ENCODE results near the gene HOXB6.

The HOXB6 gene

DNA sequence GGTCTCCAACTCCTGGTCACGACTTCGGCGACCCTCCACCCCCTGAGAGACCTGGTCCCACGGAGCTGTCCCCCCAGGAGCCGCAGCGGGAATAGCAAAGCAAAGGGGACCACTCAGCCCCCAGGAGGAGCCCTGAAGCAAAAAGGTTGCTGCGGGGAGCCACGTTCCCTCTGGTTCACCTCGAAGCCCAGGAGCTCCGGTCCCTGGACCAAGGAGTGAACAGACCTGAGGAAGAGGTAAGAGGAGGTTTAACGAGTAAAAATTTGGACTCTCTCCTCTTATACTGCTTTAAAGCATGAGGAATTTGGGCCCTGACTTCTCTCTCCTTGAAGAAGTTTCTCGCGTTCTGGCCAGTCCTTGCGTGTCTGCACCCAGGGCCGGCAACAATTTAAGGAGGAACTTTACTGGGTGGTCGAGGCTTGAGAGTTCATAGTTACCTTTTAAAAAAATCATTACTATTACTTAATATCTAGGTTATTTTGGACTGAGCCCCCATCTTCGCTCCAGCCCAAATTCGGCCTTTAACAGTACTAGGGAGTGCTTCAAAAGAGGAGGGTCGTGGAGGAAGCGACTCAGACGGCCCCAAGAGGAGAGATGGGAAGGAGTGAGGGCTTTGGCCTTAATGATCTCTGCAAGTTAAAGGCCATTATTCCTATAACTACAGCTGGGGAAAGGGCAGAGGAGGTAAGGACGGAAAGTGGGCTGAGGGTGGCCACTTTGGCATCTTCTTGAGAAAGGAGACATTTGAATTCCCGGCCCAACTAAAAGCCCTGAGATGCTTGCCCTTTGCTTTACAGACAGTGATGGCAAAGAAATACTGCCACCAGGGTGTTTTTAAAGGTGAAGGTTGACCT lies 38.3 kb upstream of the HOXB6 start:
- Histone ChIP-seq H3K4me3 (ENCODE audit: low read length in 2 of 2) (peak overlapping the region; percentile 74 to 83), H3K27ac (ENCODE audit: low read depth in 2 of 2, low read length in 2 of 2) (peak overlapping the region; percentile 94), H3K4me1 (ENCODE audit: control insufficient read depth in 2 of 2, insufficient read depth in 2 of 2, low read length in 2 of 2) (peaks cover 27 to 50% of the 10 kb centered on the region in 2 donors), H3K36me3 (ENCODE audit: control insufficient read depth in 2 of 2, insufficient read depth in 2 of 2, low read length in 2 of 2) (no peaks in the 10 kb centered on the region), H3K27me3 (ENCODE audit: control insufficient read depth in 2 of 2, insufficient read depth in 2 of 2, low read length in 2 of 2) (peaks cover 4 to 10% of the 10 kb centered on the region in 2 donors), H3K9ac (ENCODE audit: low read depth in 1 of 2, low read length in 2 of 2) (peak overlapping the region; percentile 92 to 98), H3K9me3 (ENCODE audit: control insufficient read depth in 2 of 2, low read length in 2 of 2) (no peaks in the 10 kb centered on the region)

DNA sequence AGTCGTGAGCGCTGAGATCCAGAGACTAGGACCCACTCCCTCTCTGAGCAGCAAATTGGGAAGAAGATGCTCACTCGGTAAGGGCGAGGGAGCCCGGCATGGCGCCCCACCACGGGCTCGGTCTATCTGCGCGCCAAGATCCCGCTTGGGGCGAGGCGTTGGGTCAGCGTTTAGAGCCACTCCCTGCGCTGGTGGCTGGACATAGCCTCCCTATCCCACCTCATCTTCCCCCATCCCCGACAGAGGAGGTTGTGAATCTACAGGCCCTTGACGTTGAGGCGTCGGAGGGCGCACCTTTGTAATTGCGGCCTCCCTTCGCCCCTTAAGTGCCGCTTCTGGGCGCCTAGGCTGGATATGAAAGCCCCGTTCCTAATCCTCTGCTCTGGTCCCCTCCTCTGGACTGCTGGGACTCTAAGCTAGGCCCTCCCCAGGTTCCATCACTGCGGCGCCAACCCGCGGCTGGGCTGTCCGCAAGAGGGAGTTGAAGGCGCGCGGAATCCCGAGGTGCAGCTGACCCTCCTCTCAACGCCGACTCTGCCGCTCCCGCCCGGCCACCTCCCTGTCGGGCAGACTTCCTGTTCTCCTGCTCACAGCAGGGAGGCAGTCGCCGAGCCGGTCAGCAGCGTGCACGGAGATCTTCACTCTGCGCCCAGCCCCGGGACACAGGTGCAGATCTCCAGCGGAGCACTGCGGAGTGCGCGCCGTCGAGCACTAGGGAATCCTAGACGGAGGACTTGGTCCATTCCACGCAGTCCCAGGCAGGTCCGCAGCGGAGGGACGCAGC lies 37.5 kb upstream of the HOXB6 start:
- Histone ChIP-seq H3K9ac (ENCODE audit: low read depth in 1 of 2, low read length in 2 of 2) (peak overlapping the region; percentile 92 to 98), H3K27ac (ENCODE audit: low read depth in 2 of 2, low read length in 2 of 2) (peak overlapping the region; percentile 94), H3K4me3 (ENCODE audit: low read length in 2 of 2) (peak overlapping the region; percentile 74 to 83), H3K36me3 (ENCODE audit: control insufficient read depth in 2 of 2, insufficient read depth in 2 of 2, low read length in 2 of 2) (no peaks in the 10 kb centered on the region), H3K27me3 (ENCODE audit: control insufficient read depth in 2 of 2, insufficient read depth in 2 of 2, low read length in 2 of 2) (peaks cover 4 to 18% of the 10 kb centered on the region in 2 donors), H3K4me1 (ENCODE audit: control insufficient read depth in 2 of 2, insufficient read depth in 2 of 2, low read length in 2 of 2) (peaks cover 28 to 50% of the 10 kb centered on the region in 2 donors), H3K9me3 (ENCODE audit: control insufficient read depth in 2 of 2, low read length in 2 of 2) (no peaks in the 10 kb centered on the region)

DNA sequence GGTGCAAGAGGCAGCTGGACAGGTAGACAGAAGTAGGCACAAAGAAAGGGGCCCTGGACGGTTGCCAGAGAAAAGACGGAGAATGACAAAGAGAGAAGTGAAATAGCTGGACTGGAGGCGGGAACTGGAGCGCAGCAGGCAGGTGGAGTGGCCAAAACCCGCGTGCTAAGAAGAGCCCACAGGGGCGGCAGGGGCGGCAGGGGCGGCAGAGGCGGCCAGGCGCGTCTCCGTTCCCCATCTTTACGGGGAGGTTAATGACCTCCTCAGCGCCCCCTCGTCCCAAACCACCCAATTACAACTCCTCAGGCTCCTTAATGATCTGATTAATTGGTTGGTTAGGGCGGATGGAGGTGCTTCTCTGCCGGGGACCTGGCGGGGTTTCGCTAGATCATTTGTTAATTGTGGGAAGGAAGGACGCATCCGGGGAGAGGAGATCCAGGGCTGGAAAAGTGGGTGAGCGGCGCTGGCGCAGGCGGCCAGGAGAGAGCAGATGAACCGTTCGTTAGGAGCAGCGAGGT lies 36.8 kb upstream of the HOXB6 start:
- Histone ChIP-seq H3K36me3 (ENCODE audit: control insufficient read depth in 2 of 2, insufficient read depth in 2 of 2, low read length in 2 of 2) (no peaks in the 10 kb centered on the region), H3K9me3 (ENCODE audit: control insufficient read depth in 2 of 2, low read length in 2 of 2) (no peaks in the 10 kb centered on the region), H3K4me1 (ENCODE audit: control insufficient read depth in 2 of 2, insufficient read depth in 2 of 2, low read length in 2 of 2) (peaks cover 34 to 57% of the 10 kb centered on the region in 2 donors), H3K9ac (ENCODE audit: low read depth in 1 of 2, low read length in 2 of 2) (peak overlapping the region; percentile 92 to 98), H3K4me3 (ENCODE audit: low read length in 2 of 2) (peak overlapping the region; percentile 74 to 83), H3K27ac (ENCODE audit: low read depth in 2 of 2, low read length in 2 of 2) (peak overlapping the region; percentile 94), H3K27me3 (ENCODE audit: control insufficient read depth in 2 of 2, insufficient read depth in 2 of 2, low read length in 2 of 2) (peaks cover 4 to 24% of the 10 kb centered on the region in 2 donors)

DNA sequence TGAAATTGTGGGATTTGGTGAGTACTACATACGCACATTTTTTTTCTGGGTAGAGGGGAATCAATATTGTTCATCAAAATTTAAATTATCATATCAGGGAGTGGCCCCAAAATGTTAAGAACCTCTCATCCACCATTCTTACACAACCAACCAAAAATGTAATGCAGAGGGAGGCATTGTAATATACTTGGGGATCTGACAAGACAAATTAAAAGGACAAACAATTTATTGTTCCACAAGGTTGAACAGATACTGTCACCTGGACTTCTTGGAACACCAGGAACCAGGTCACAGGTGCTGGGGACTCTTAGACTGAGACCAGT lies 36.0 kb upstream of the HOXB6 start:
- no peaks in the 10 kb centered on the region for H3K9me3 ChIP-seq (ENCODE audit: control insufficient read depth in 2 of 2, low read length in 2 of 2)
- H3K9ac ChIP-seq (ENCODE audit: low read depth in 1 of 2, low read length in 2 of 2) = peak overlapping the region; percentile 24 to 98
- peak overlapping the region; percentile 94 for H3K27ac ChIP-seq (ENCODE audit: low read depth in 2 of 2, low read length in 2 of 2)
- peak overlapping the region in 1 of 2 donors; percentile 28 for H3K4me3 ChIP-seq (ENCODE audit: low read length in 2 of 2)
- H3K36me3 ChIP-seq (ENCODE audit: control insufficient read depth in 2 of 2, insufficient read depth in 2 of 2, low read length in 2 of 2) = peaks cover 0 to 4% of the 10 kb centered on the region in 2 donors
- peaks cover 40 to 62% of the 10 kb centered on the region in 2 donors for H3K4me1 ChIP-seq (ENCODE audit: control insufficient read depth in 2 of 2, insufficient read depth in 2 of 2, low read length in 2 of 2)
- peaks cover 6 to 26% of the 10 kb centered on the region in 2 donors for H3K27me3 ChIP-seq (ENCODE audit: control insufficient read depth in 2 of 2, insufficient read depth in 2 of 2, low read length in 2 of 2)

DNA sequence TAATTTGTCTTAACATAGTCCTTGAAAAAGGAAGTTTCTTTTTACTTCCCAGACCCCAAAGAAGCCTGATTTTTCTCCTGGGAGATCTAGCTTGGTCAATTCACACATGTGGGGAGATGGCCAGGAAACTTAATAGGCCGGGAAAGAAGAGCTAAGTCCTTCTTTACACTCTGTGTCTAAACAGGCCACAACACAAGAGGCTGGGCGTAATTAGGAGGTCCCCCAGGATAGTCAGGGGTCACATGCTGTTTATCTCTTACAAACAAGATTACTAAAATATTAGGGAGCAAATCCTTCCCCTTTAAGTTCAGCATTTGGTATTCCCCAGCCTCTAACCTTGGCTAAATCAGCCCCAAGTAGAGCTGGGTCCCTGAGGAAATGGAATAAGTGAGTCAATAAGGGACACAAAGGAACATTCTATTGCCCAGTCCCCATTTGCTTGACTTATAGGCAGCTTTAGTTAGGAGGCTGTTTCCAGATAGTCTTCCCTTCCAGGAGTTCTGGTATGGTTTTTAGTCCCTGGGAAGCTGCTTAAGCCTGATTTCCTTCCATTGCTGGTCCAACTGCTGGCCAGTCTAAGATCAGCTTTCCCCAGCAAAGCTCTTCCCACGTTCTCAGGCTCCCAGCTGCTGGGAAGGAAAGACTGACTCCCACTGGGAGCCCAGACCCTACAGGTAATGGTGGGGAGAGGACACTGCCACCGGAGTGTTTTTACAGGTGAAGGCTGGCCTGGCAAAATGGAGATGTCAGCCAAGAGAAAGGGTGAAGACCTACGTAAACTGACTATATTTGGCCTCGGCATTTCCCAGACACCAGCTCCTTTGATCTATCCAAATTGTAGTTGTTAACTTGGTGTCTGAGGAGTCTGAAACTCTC lies 35.4 kb upstream of the HOXB6 start:
- peaks cover 6 to 30% of the 10 kb centered on the region in 2 donors for H3K27me3 ChIP-seq (ENCODE audit: control insufficient read depth in 2 of 2, insufficient read depth in 2 of 2, low read length in 2 of 2)
- H3K9me3 ChIP-seq (ENCODE audit: control insufficient read depth in 2 of 2, low read length in 2 of 2) = no peaks in the 10 kb centered on the region
- H3K9ac ChIP-seq (ENCODE audit: low read depth in 1 of 2, low read length in 2 of 2) = peak overlapping the region in 1 of 2 donors; percentile 14
- peak overlapping the region in 1 of 2 donors; percentile 28 for H3K4me3 ChIP-seq (ENCODE audit: low read length in 2 of 2)
- peaks cover 2 to 7% of the 10 kb centered on the region in 2 donors for H3K36me3 ChIP-seq (ENCODE audit: control insufficient read depth in 2 of 2, insufficient read depth in 2 of 2, low read length in 2 of 2)
- peaks cover 41 to 68% of the 10 kb centered on the region in 2 donors for H3K4me1 ChIP-seq (ENCODE audit: control insufficient read depth in 2 of 2, insufficient read depth in 2 of 2, low read length in 2 of 2)
- H3K27ac ChIP-seq (ENCODE audit: low read depth in 2 of 2, low read length in 2 of 2) = peak overlapping the region; percentile 94

DNA sequence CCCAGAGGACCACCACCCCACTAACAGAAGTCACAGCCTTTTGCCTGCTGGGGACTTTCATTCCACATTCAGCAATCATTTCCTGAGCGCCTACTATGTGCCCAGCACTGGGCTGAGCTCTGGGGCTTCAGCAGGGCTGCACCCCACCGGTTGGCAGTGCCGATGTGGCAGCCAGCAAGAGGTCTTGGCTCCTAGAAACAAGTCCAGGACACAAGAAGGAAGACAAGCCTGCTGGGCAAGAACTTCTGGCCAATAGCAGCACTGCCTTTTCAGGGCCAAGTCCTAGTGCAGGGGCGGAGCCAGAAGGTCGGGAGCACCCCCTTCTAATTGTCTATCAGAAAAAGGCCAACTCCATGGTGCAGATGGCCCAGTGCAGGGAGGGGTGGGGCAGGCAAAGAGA lies 34.4 kb upstream of the HOXB6 start:
- H3K27me3 ChIP-seq (ENCODE audit: control insufficient read depth in 2 of 2, insufficient read depth in 2 of 2, low read length in 2 of 2) = peaks cover 6 to 31% of the 10 kb centered on the region in 2 donors
- H3K9me3 ChIP-seq (ENCODE audit: control insufficient read depth in 2 of 2, low read length in 2 of 2) = no peaks in the 10 kb centered on the region
- peaks cover 2 to 7% of the 10 kb centered on the region in 2 donors for H3K36me3 ChIP-seq (ENCODE audit: control insufficient read depth in 2 of 2, insufficient read depth in 2 of 2, low read length in 2 of 2)
- H3K27ac ChIP-seq (ENCODE audit: low read depth in 2 of 2, low read length in 2 of 2) = peak overlapping the region; percentile 69 to 94
- peak overlapping the region; percentile 68 to 86 for H3K9ac ChIP-seq (ENCODE audit: low read depth in 1 of 2, low read length in 2 of 2)
- peaks cover 40 to 73% of the 10 kb centered on the region in 2 donors for H3K4me1 ChIP-seq (ENCODE audit: control insufficient read depth in 2 of 2, insufficient read depth in 2 of 2, low read length in 2 of 2)
- peak overlapping the region; percentile 63 to 74 for H3K4me3 ChIP-seq (ENCODE audit: low read length in 2 of 2)

DNA sequence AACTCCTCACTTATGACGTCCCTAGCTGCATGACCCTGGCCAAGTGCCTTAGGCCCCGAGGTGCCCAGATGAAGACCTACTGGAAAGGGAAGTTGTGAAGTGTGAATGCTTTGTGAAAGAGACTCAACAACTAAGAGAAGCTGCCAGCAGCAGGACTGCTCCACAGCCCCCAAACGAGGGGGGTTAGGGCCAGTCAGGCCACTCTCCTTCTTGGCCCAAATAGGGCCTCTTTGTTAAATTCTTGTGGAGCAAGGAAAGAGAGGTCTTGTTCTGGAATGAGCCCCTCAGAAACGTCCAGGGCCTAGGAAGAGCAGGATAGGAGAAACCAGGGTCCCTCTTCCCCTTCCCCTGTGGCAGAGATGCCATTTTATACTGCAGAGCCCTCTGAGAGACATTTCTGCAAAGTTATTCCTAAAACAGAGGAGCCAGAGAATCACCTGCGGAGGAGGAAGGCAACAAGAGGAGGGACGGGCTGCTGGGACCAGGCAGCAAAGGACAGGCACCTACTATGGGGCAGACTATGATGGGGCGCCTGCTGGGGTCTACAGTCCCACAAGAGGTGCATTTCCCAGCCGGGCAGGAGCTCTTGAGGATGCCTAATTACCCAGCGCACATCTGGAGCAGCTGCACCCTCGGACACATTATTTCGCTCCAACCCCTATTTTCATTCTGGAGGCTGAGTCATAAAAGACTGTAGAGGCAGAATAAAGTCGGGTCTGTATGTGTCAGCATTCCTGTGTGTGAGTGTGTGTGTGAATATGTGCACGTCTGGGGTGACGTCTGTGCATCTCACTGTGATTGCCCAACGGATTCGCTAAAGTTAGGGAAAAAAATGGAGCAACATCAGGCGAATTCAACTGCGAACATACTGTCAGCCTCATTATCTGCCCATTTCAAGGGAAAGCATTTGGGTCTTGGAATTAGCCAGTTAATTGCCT lies 32.8 kb upstream of the HOXB6 start:
- Histone ChIP-seq H3K9me3 (ENCODE audit: control insufficient read depth in 2 of 2, low read length in 2 of 2) (no peaks in the 10 kb centered on the region), H3K36me3 (ENCODE audit: control insufficient read depth in 2 of 2, insufficient read depth in 2 of 2, low read length in 2 of 2) (peaks cover 2 to 7% of the 10 kb centered on the region in 2 donors), H3K4me1 (ENCODE audit: control insufficient read depth in 2 of 2, insufficient read depth in 2 of 2, low read length in 2 of 2) (peaks cover 44 to 74% of the 10 kb centered on the region in 2 donors), H3K27ac (ENCODE audit: low read depth in 2 of 2, low read length in 2 of 2) (peak overlapping the region; percentile 69 to 89), H3K9ac (ENCODE audit: low read depth in 1 of 2, low read length in 2 of 2) (peak overlapping the region; percentile 61 to 86), H3K27me3 (ENCODE audit: control insufficient read depth in 2 of 2, insufficient read depth in 2 of 2, low read length in 2 of 2) (peaks cover 8 to 36% of the 10 kb centered on the region in 2 donors), H3K4me3 (ENCODE audit: low read length in 2 of 2) (peak overlapping the region; percentile 63 to 74)

DNA sequence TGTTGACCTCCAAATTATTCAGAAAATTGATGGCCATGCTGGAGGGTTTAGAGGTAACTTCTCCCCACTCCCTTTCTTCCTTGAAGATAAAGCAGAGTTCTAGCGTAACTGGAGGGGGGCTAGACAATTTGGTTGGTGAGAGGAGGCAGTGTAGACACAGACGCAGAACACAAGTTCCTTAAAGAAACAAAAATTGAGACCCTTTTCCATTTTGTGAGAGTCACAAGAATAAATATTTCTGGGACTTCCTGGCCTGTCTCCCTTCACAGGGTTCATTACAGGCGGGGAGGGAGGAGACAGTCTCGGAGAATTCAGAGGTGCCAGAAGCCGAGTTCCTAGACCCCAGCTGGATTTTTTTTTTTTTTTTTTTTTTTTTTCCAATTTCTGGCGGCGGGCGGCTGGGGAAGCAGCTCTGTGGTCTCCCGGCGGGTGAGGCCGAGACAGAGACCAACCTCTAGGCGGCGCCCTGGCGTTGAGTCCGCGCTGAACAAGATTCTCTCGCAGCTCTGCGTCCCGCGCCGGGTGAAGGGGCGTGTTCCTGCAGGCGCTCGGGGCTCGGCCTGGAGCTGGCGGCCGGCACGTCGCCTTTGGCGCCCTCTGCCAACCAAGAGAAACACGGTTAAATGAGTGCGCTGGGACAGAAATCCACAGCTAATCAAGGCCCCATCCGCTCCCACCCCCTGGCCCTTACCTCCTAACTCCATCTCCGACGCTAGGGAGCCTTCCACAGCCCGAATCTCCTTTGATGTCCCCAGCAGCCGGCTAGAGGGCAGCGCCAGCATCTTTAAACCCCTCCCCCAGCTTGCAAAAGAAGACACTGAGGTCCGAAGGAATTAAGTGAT lies 31.6 kb upstream of the HOXB6 start:
- Histone ChIP-seq H3K4me3 (ENCODE audit: low read length in 2 of 2) (peak overlapping the region; percentile 63 to 74), H3K9me3 (ENCODE audit: control insufficient read depth in 2 of 2, low read length in 2 of 2) (no peaks in the 10 kb centered on the region), H3K9ac (ENCODE audit: low read depth in 1 of 2, low read length in 2 of 2) (peak overlapping the region; percentile 44 to 86), H3K27me3 (ENCODE audit: control insufficient read depth in 2 of 2, insufficient read depth in 2 of 2, low read length in 2 of 2) (peaks cover 7 to 37% of the 10 kb centered on the region in 2 donors), H3K4me1 (ENCODE audit: control insufficient read depth in 2 of 2, insufficient read depth in 2 of 2, low read length in 2 of 2) (peaks cover 53 to 77% of the 10 kb centered on the region in 2 donors), H3K36me3 (ENCODE audit: control insufficient read depth in 2 of 2, insufficient read depth in 2 of 2, low read length in 2 of 2) (peaks cover 2 to 7% of the 10 kb centered on the region in 2 donors), H3K27ac (ENCODE audit: low read depth in 2 of 2, low read length in 2 of 2) (peak overlapping the region; percentile 89)

Measured in mucosa of rectum (tissue), 2 donors.